ENCODE results near the gene HECW1.

GRCh38 chr7:43602256-43602655 is 489.8 kb downstream of the HECW1 start:
- TF ChIP-seq EZH2 (IDR thresholded peaks at IDR 0.05; ENCODE audit: borderline replicate concordance, insufficient read depth, low read depth, low read length, poor library complexity, severe bottlenecking), result no peak
- TF ChIP-seq, protein P1, sequence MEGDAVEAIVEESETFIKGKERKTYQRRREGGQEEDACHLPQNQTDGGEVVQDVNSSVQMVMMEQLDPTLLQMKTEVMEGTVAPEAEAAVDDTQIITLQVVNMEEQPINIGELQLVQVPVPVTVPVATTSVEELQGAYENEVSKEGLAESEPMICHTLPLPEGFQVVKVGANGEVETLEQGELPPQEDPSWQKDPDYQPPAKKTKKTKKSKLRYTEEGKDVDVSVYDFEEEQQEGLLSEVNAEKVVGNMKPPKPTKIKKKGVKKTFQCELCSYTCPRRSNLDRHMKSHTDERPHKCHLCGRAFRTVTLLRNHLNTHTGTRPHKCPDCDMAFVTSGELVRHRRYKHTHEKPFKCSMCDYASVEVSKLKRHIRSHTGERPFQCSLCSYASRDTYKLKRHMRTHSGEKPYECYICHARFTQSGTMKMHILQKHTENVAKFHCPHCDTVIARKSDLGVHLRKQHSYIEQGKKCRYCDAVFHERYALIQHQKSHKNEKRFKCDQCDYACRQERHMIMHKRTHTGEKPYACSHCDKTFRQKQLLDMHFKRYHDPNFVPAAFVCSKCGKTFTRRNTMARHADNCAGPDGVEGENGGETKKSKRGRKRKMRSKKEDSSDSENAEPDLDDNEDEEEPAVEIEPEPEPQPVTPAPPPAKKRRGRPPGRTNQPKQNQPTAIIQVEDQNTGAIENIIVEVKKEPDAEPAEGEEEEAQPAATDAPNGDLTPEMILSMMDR (IDR thresholded peaks at IDR 0.05), result no peak

All from B cell (primary cell).